ENCODE data around the gene CTDSPL.

Gene CTDSPL

GRCh38 chr3:37853691-37854413 lies 7.8 kb upstream of the CTDSPL start:
- Histone ChIP-seq H3K79me2 (ENCODE audit: control insufficient read depth, insufficient read depth, low read length, unreplicated experiment) (no peaks in the 10 kb centered on the region), H3K27me3 (ENCODE audit: insufficient read depth, low read length) (no peaks in the 10 kb centered on the region), H3K36me3 (ENCODE audit: insufficient read depth, low read length) (no peaks in the 10 kb centered on the region), H3K27ac (ENCODE audit: low read depth, low read length) (no peak overlapping the region), H3K4me1 (ENCODE audit: control insufficient read depth, insufficient read depth, low read length, unreplicated experiment) (peaks cover 6% of the 10 kb centered on the region), H3K4me3 (ENCODE audit: low read depth, low read length) (no peak overlapping the region), H2AFZ (ENCODE audit: low read length, unreplicated experiment) (no peak overlapping the region)

GRCh38 chr3:37855363-37855970 lies 6.2 kb upstream of the CTDSPL start:
- H3K4me1 ChIP-seq (ENCODE audit: control insufficient read depth, insufficient read depth, low read length, unreplicated experiment), result peaks cover 15% of the 10 kb centered on the region
- no peak overlapping the region for H3K4me3 ChIP-seq (ENCODE audit: low read depth, low read length)
- peaks cover 6% of the 10 kb centered on the region for H3K79me2 ChIP-seq (ENCODE audit: control insufficient read depth, insufficient read depth, low read length, unreplicated experiment)
- H3K27me3 ChIP-seq (ENCODE audit: insufficient read depth, low read length), result no peaks in the 10 kb centered on the region
- no peak overlapping the region for H2AFZ ChIP-seq (ENCODE audit: low read length, unreplicated experiment)
- H3K36me3 ChIP-seq (ENCODE audit: insufficient read depth, low read length), result no peaks in the 10 kb centered on the region
- H3K27ac ChIP-seq (ENCODE audit: low read depth, low read length), result no peak overlapping the region

- Histone ChIP-seq H3K36me3 (ENCODE audit: insufficient read depth, low read length) (no peaks in the 10 kb centered on the region), H3K27me3 (ENCODE audit: insufficient read depth, low read length) (no peaks in the 10 kb centered on the region), H3K4me1 (ENCODE audit: control insufficient read depth, insufficient read depth, low read length, unreplicated experiment) (peaks cover 15% of the 10 kb centered on the region), H3K4me3 (ENCODE audit: low read depth, low read length) (no peak overlapping the region), H2AFZ (ENCODE audit: low read length, unreplicated experiment) (no peak overlapping the region), H3K27ac (ENCODE audit: low read depth, low read length) (no peak overlapping the region), H3K79me2 (ENCODE audit: control insufficient read depth, insufficient read depth, low read length, unreplicated experiment) (peaks cover 12% of the 10 kb centered on the region)
These were observed 5.3 kb upstream of the CTDSPL start for GRCh38 chr3:37856381-37856780.

- Histone ChIP-seq H3K36me3 (ENCODE audit: insufficient read depth, low read length) (no peaks in the 10 kb centered on the region), H3K27ac (ENCODE audit: low read depth, low read length) (no peak overlapping the region), H3K79me2 (ENCODE audit: control insufficient read depth, insufficient read depth, low read length, unreplicated experiment) (peaks cover 27% of the 10 kb centered on the region), H3K4me3 (ENCODE audit: low read depth, low read length) (no peak overlapping the region), H3K27me3 (ENCODE audit: insufficient read depth, low read length) (no peaks in the 10 kb centered on the region), H3K4me1 (ENCODE audit: control insufficient read depth, insufficient read depth, low read length, unreplicated experiment) (peaks cover 19% of the 10 kb centered on the region), H2AFZ (ENCODE audit: low read length, unreplicated experiment) (no peak overlapping the region)
These were observed 2.9 kb upstream of the CTDSPL start for GRCh38 chr3:37858742-37859141.

GRCh38 chr3:37859354-37859753 lies 2.3 kb upstream of the CTDSPL start:
- no peak overlapping the region for H3K4me3 ChIP-seq (ENCODE audit: low read depth, low read length)
- H2AFZ ChIP-seq (ENCODE audit: low read length, unreplicated experiment), result no peak overlapping the region
- no peaks in the 10 kb centered on the region for H3K27me3 ChIP-seq (ENCODE audit: insufficient read depth, low read length)
- H3K4me1 ChIP-seq (ENCODE audit: control insufficient read depth, insufficient read depth, low read length, unreplicated experiment), result peaks cover 25% of the 10 kb centered on the region
- H3K27ac ChIP-seq (ENCODE audit: low read depth, low read length), result no peak overlapping the region
- H3K36me3 ChIP-seq (ENCODE audit: insufficient read depth, low read length), result no peaks in the 10 kb centered on the region
- peaks cover 32% of the 10 kb centered on the region for H3K79me2 ChIP-seq (ENCODE audit: control insufficient read depth, insufficient read depth, low read length, unreplicated experiment)

GRCh38 chr3:37859908-37860199 lies 1.8 kb upstream of the CTDSPL start:
- Histone ChIP-seq H3K4me1 (ENCODE audit: control insufficient read depth, insufficient read depth, low read length, unreplicated experiment) (peaks cover 25% of the 10 kb centered on the region), H3K4me3 (ENCODE audit: low read depth, low read length) (peak overlapping the region; percentile 76), H3K79me2 (ENCODE audit: control insufficient read depth, insufficient read depth, low read length, unreplicated experiment) (peaks cover 36% of the 10 kb centered on the region), H2AFZ (ENCODE audit: low read length, unreplicated experiment) (peak overlapping the region; percentile 73), H3K27ac (ENCODE audit: low read depth, low read length) (0 out of 2 replicates have a peak overlapping the region, but pooled peaks have one; percentile 16), H3K36me3 (ENCODE audit: insufficient read depth, low read length) (no peaks in the 10 kb centered on the region), H3K27me3 (ENCODE audit: insufficient read depth, low read length) (no peaks in the 10 kb centered on the region)

- peaks cover 53% of the 10 kb centered on the region for H3K79me2 ChIP-seq (ENCODE audit: control insufficient read depth, insufficient read depth, low read length, unreplicated experiment)
- peaks cover 33% of the 10 kb centered on the region for H3K4me1 ChIP-seq (ENCODE audit: control insufficient read depth, insufficient read depth, low read length, unreplicated experiment)
- H3K27ac ChIP-seq (ENCODE audit: low read depth, low read length), result no peak overlapping the region
- H3K36me3 ChIP-seq (ENCODE audit: insufficient read depth, low read length), result no peaks in the 10 kb centered on the region
- no peaks in the 10 kb centered on the region for H3K27me3 ChIP-seq (ENCODE audit: insufficient read depth, low read length)
- peak overlapping the region; percentile 97 for H3K4me3 ChIP-seq (ENCODE audit: low read depth, low read length)
- H2AFZ ChIP-seq (ENCODE audit: low read length, unreplicated experiment), result peak overlapping the region; percentile 37
These were observed 681 bp downstream of the CTDSPL start for GRCh38 chr3:37862219-37862902.

GRCh38 chr3:37862903-37863815 lies 1.5 kb downstream of the CTDSPL start:
- H3K27me3 ChIP-seq (ENCODE audit: insufficient read depth, low read length), result no peaks in the 10 kb centered on the region
- peak overlapping the region; percentile 37 for H2AFZ ChIP-seq (ENCODE audit: low read length, unreplicated experiment)
- peak overlapping the region; percentile 97 for H3K4me3 ChIP-seq (ENCODE audit: low read depth, low read length)

GRCh38 chr3:37863949-37864822 lies 2.5 kb downstream of the CTDSPL start:
- Histone ChIP-seq H3K79me2 (ENCODE audit: control insufficient read depth, insufficient read depth, low read length, unreplicated experiment) (peaks cover 56% of the 10 kb centered on the region), H2AFZ (ENCODE audit: low read length, unreplicated experiment) (no peak overlapping the region), H3K27me3 (ENCODE audit: insufficient read depth, low read length) (no peaks in the 10 kb centered on the region), H3K36me3 (ENCODE audit: insufficient read depth, low read length) (no peaks in the 10 kb centered on the region), H3K4me1 (ENCODE audit: control insufficient read depth, insufficient read depth, low read length, unreplicated experiment) (peaks cover 33% of the 10 kb centered on the region), H3K27ac (ENCODE audit: low read depth, low read length) (no peak overlapping the region), H3K4me3 (ENCODE audit: low read depth, low read length) (no peak overlapping the region)

More at GRCh38 chr3:37862903-37863815, 1.5 kb downstream of the CTDSPL start:
- peaks cover 33% of the 10 kb centered on the region for H3K4me1 ChIP-seq (ENCODE audit: control insufficient read depth, insufficient read depth, low read length, unreplicated experiment)
- no peak overlapping the region for H3K27ac ChIP-seq (ENCODE audit: low read depth, low read length)
- peaks cover 56% of the 10 kb centered on the region for H3K79me2 ChIP-seq (ENCODE audit: control insufficient read depth, insufficient read depth, low read length, unreplicated experiment)
- no peaks in the 10 kb centered on the region for H3K36me3 ChIP-seq (ENCODE audit: insufficient read depth, low read length)

All from ACC112 (cell line).